ENCODE results near the gene SLC39A9. TPM values are rescaled to one million over a fixed set of nuclear protein-coding genes. Genes with fewer than 3 reads are reported as not detected.

SLC39A9 gene
- 143 and 144 TPM in 2 replicates for total RNA-seq (2013; cell fraction: nucleolus; rRNA removed)
- total RNA-seq (2014; rRNA removed) (66.3 and 76.5 TPM in 2 replicates), total RNA-seq (2014; rRNA removed; fragmentation: Illumina TruSeq; extraction: Trizol) (65.4 and 69.1 TPM in 2 replicates), total RNA-seq (2021) (55.8 and 58.7 TPM in 2 replicates), polyA plus RNA-seq (2011; rRNA removed) (109 and 121 TPM in 2 replicates), polyA plus RNA-seq (2014; fragmentation: Illumina TruSeq; extraction: Trizol) (50.2 and 58.3 TPM in 2 replicates), polyA plus RNA-seq (2014; fragmentation: Nextera tagmentation; extraction: Ambion mirVana) (10 to 100 TPM; 19.9 to 29.5 TPM), polyA plus RNA-seq (2014; rRNA removed) (35.1 and 40.9 TPM in 2 replicates), polyA plus RNA-seq (2016; fragmentation: Nextera tagmentation; extraction: Ambion mirVana) (10 to 100 TPM; 40.8 to 43.7 TPM), polyA minus RNA-seq (2011; rRNA and poly(A)+ RNA removed) (237 and 247 TPM in 2 replicates), Bru-seq, nascent RNA (percentile 85 among the genes with signal in this experiment), BruChase-seq, experiment 1, labeled RNA remaining after a 6-hour chase (percentile 92 among the genes with signal in this experiment), BruChase-seq, experiment 2, labeled RNA remaining after a 2-hour chase (percentile 90 among the genes with signal in this experiment)
- polyA plus RNA-seq (2011; ENCODE audit: low read depth): 33.5 TPM
- polyA plus RNA-seq (2011; cell fraction: cytosol; rRNA removed): 76.2 and 79.0 TPM in 2 replicates
- polyA plus RNA-seq (2011; cell fraction: nucleus; rRNA removed): 58.8 and 86.5 TPM in 2 replicates
- polyA plus RNA-seq (2012): 33.8 and 41.8 TPM in 2 replicates
- polyA minus RNA-seq (2011; cell fraction: cytosol; rRNA and poly(A)+ RNA removed): 43.0 and 56.1 TPM in 2 replicates
- 41.6 and 49.9 TPM in 2 replicates for polyA minus RNA-seq (2011; cell fraction: nucleus; rRNA and poly(A)+ RNA removed)
- long read RNA-seq, experiment 1, partial matches to known transcripts: 1 of 13 reads
- long read RNA-seq, experiment 1, other reads (novel, unspliced or antisense): 10 of 13 reads
- long read RNA-seq, experiment 2, full-length matches to known transcripts: 7 of 70 reads
- long read RNA-seq, experiment 2, partial matches to known transcripts: 5 of 70 reads
- long read RNA-seq, experiment 2, other reads (novel, unspliced or antisense): 58 of 70 reads

GRCh38 chr14:69398053-69398817 lies at the start of gene SLC39A9, which contains the start of gene ERH:
TSS of gene SLC39A9 (plus strand) at chr14:69398692. CDS start at chr14:69399370, 678 bp downstream.
TSS of gene ERH (minus strand) at chr14:69398299. CDS start at chr14:69398233, 66 bp downstream.
- SMC1A ChIA-PET (ENCODE audit: uncharacterized antibody, unreplicated experiment): interaction anchor here (0.7 to 4.4 kb wide), 14 partner anchors 12 to 368 kb away, joined by 3 to 24 read pairs (median 6); partner anchors contain the start of gene SRSF5
- in situ Hi-C loops (cut with MboI): no loop called here
- BruUV-seq (replicated peaks): no TSS peak
- 1% methylated on average over 52 of the region's 53 CpGs for WGBS (ENCODE audit: insufficient coverage, insufficient replicate concordance, low lambda C conversion rate, missing lambda C conversion rate)
- peak; percentile 84 for FAIRE-seq
- POLR2A ChIA-PET: interaction anchor here (1.0 to 7.1 kb wide), 8 partner anchors 14 to 149 kb away, joined by 3 to 100 read pairs (median 4); no protein-coding TSS in a partner anchor
- H3K4me1 ChIP-seq (ENCODE audit: control insufficient read depth, insufficient read depth, low read length): peaks cover 16% of the 10 kb centered on the region
- intact Hi-C loops (cut with micrococcal nuclease; ENCODE audit: unreplicated experiment): loop anchor here (1.0 to 10.0 kb wide), 2 partner anchors 62 to 217 kb away; partner anchors contain the start of gene SUSD6
- H4K20me1 ChIP-seq (ENCODE audit: control insufficient read depth, insufficient read depth): no peaks in the 10 kb centered on the region
- RAD21 ChIA-PET (ENCODE audit: unreplicated experiment): interaction anchor here (0.8 to 11.7 kb wide), 11 partner anchors 10 to 155 kb away, joined by 3 to 143 read pairs (median 6); no protein-coding TSS in a partner anchor
- no peaks in the 10 kb centered on the region; the same call in 2 of the 3 replicates for H3K9me3 ChIP-seq (replicated peaks; ENCODE audit: control insufficient read depth, insufficient read depth, low read length)
- peak; percentile 97 for DNase-seq (ENCODE audit: low read depth, low spot score)
- H3K9ac ChIP-seq (ENCODE audit: control insufficient read depth, insufficient read depth, low read length): peak within 1 kb of the TSS; percentile 98
- CTCF ChIA-PET: interaction anchor here (1.0 to 2.9 kb wide), 10 partner anchors 11 to 156 kb away, joined by 3 to 15 read pairs (median 4); no protein-coding TSS in a partner anchor
- H3K4me2 ChIP-seq (ENCODE audit: control insufficient read depth, insufficient read depth): peak within 1 kb of the TSS; percentile 96
- H2AFZ ChIP-seq (ENCODE audit: control insufficient read depth, low read depth, low read length): peak within 1 kb of the TSS; percentile 98
- ATAC-seq: peak; percentile 85
- peaks cover 94% of the 10 kb centered on the region for H3K79me2 ChIP-seq (ENCODE audit: control insufficient read depth, insufficient read depth, low read length)
- no peaks in the 10 kb centered on the region for H3K27me3 ChIP-seq (replicated peaks in 1 of 2; ENCODE audit: control insufficient read depth in 2 of 2, insufficient read depth in 2 of 2, low read length in 1 of 2)
- peak within 1 kb of the TSS; percentile 98 for H3K4me3 ChIP-seq
- peak within 1 kb of the TSS; percentile 90 for H3K27ac ChIP-seq (ENCODE audit: control insufficient read depth, insufficient read depth)
- H3K36me3 ChIP-seq (ENCODE audit: control insufficient read depth in 2 of 2, insufficient read depth in 2 of 2, low read length in 1 of 2): peaks cover 4 to 19% of the 10 kb centered on the region in 2 experiments; a peak in 3 of 4 replicates
- no peak for TF ChIP-seq SMAD1 (IDR thresholded peaks at IDR 0.05; ENCODE audit: low read depth, partially characterized antibody)
- TF ChIP-seq MTA3 (IDR thresholded peaks at IDR 0.05; ENCODE audit: borderline replicate concordance, low read length): no peak
- 0 out of 2 replicates have a peak, but pooled peaks have one; percentile 65 for TF ChIP-seq NR2F1 (conservative IDR thresholded peaks at IDR 0.05)
- no peak for TF ChIP-seq ZSCAN29 (IDR thresholded peaks at IDR 0.05)
- no peak for TF ChIP-seq SMC3 (IDR thresholded peaks at IDR 0.05; ENCODE audit: borderline replicate concordance, low read length)
- no peak for TF ChIP-seq ZBTB11 (CRISPR knock-in tag; IDR thresholded peaks at IDR 0.05)
- TF ChIP-seq POLR2AphosphoS2 (IDR thresholded peaks at IDR 0.05; ENCODE audit: low read depth, low read length): peak; percentile 85; the same call in 1 of the 2 replicates
- no peak for TF ChIP-seq BMI1 (IDR thresholded peaks at IDR 0.05; ENCODE audit: borderline replicate concordance)
- TF ChIP-seq RB1 (IDR thresholded peaks at IDR 0.05; ENCODE audit: borderline replicate concordance): peak; percentile 62; the same call in 1 of the 2 replicates
- no peak for TF ChIP-seq EED (IDR thresholded peaks at IDR 0.05; ENCODE audit: low read depth)
- TF ChIP-seq BCLAF1 (IDR thresholded peaks at IDR 0.05): no peak
